CD4-positive, alpha-beta T cell treated with Interferon alpha-2 for 1 hour (primary cell): ENCODE data around the gene PLAA.

Source experiments
- DNase-seq, 2 donors: peaks; one replicate each; pipeline ENCODE4 v3.0.0-alpha.2; 2020 to 2022

PLAA gene

GRCh38 chr9:26946753-26947727 is at the start of gene PLAA:
Gene PLAA, minus strand, starts transcription at chr9:26947242. Its CDS starts 197 bp downstream, at chr9:26947045.
- DNase-seq = peak; percentile 82 to 87

DNA sequence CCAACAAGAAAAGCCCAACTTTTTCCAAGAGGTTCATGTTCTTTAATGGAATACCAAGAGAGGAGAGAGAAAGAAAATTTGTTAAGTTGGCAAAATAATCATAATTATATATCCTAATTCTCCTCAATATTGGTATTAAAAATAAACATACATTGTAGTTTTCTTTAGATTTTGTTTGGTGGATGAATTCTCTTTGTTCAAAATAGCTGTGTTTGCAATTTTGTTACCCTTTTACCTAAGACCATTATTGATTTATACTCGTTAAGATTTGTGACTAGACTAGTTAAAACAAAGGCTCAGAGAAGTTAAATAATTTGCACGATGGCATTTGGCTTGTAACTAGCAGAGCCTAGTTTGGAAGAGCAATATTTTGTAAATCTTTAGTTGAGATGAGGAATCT is 48.8 kb upstream of the PLAA start:
- DNase-seq = no peak

GRCh38 chr9:26983340-26983739 is 36.3 kb upstream of the PLAA start:
- no peak for DNase-seq

DNA sequence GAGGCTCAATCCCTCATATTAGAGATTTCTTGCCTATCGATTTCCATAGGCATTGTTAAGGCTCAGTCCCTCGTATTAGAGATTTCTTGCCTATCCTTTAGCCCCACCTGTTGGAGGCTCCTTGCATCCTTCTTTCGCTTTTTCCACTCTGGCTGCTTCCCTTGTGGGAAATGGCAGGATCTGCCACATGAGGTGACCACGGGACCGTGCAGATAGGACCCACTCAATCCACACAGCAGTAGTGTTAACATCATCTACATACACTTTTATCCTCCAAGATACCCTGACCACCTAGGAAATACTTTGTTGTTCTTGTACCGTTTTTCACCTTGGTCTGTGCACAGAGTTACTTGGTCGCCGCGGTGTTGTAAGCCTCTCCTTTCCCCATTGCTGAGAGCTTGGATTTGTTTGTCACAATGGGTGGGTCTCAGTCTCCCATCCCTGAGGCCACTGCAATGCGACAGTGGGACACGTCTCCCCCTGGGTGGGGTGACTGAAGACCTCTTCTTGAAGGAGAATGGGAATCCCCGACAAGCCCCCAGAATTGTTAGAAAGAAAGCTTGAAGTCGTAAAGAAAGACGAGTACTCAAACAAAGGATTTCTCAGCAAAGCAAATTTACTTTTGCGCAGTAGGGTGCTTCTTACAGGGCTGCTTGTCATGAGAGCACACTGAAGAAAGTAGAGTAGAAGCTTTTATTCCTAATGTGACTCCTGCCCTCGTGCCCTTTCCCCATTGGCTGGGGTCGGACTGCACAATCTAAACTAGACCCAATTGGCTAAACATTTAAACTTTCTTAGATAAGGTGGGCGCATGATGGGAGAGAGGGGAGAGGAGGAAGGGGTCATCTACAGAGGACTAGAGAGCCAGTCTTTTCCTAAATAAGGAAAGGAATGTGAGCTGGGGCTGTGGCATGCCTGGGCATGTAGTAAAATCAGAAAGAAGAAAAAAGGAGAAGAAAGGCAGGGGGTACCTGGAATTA is 29.0 kb upstream of the PLAA start:
- peak in 1 of 2 donors; percentile 36 for DNase-seq

- no peak for DNase-seq
Observed at GRCh38 chr9:26974927-26975326, 27.9 kb upstream of the PLAA start.

- no peak for DNase-seq
Observed at GRCh38 chr9:26973989-26974388, 26.9 kb upstream of the PLAA start.

GRCh38 chr9:26971721-26972120 is 24.7 kb upstream of the PLAA start:
- DNase-seq = no peak

GRCh38 chr9:26956860-26957233 is 9.8 kb upstream of the PLAA start:
- DNase-seq = no peak

- DNase-seq = peak; percentile 94 to 95
Observed at GRCh38 chr9:26955921-26956859, 9.1 kb upstream of the PLAA start, which contains the start of gene IFT74. Gene IFT74, plus strand, starts transcription at chr9:26956412. Its CDS starts 5,556 bp downstream, at chr9:26961968.

DNA sequence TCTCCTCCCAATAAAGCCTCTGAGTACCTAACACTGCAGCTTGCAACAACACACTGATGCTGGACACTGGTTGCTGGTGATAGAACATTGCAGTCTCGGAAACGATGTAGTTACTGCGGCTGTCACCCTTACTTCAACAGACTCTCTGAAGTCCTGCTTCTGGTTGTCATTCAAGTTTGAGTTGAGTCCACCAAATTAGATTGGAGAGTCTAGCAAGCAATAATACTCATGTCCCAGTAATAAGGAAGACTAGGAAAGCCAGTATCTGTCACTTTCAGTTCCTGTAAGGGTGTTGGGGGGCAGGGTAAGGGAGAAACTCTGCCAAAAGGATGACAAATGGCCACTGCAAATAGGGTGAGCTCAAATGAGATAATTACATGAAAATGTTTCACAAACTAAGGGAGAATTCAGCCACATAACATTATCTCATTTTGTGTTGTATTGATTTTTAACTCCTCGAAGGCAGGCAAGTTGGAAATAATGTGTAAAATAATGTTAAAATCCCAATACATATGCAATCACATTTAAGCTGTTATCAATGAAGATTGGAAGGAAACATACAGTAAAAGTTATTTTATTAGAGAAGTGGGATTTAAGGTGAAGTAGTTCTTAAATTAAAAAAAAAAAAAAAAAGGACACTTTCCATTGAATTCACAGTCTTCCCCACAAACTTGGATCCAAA is 8.3 kb upstream of the PLAA start:
- peak; percentile 24 to 27 for DNase-seq

DNA sequence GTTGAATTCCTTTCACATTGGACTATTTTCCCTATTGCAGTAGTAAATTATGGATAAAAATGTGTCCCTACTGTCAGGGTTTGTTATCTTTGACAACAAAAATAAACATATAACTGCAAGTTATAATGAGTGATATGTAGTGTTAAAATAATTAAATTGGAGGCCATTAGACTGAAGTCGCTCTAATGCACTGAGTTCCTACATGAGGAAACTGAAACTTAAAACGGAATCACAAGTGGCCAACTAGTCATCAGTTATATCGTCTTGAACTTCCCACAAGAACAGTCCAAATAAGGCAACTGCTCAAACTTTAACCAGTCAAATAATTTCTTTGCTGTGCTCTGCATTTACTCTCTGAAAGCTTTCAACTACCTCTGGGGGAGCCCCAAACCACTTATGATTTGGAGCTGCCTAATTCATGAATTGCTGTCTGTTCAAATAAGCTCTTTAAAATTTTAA is 7.0 kb upstream of the PLAA start:
- DNase-seq = peak; percentile 27 to 61

- DNase-seq = no peak
Observed at GRCh38 chr9:26951794-26952193, 4.8 kb upstream of the PLAA start.

GRCh38 chr9:26950521-26950920 is 3.5 kb upstream of the PLAA start:
- DNase-seq = no peak

GRCh38 chr9:26949637-26950069 is 2.6 kb upstream of the PLAA start:
- DNase-seq = no peak

DNA sequence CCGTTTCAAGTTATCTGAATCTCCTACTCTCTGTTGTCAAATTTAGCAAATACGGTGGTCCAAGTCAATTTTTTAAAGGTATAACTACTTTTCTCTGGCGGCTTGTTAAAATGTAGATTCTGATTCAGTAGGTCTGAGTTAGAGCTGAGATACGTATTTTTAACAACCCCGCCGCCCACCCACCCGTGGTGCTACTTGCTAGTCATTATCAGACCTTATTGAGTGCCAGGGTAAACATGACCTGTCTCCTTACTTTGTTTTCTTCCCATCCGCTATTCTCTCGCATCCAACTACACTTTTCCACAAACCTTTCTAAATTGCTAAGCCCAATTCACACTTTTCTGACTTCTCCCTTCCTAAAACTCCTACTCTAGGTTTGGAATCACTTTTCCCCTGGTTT is 694 bp upstream of the PLAA start:
- DNase-seq = no peak

- DNase-seq = no peak
Observed at GRCh38 chr9:26945591-26945990, 1.5 kb downstream of the PLAA start.

GRCh38 chr9:26940779-26941178 is 6.3 kb downstream of the PLAA start:
- no peak for DNase-seq

DNA sequence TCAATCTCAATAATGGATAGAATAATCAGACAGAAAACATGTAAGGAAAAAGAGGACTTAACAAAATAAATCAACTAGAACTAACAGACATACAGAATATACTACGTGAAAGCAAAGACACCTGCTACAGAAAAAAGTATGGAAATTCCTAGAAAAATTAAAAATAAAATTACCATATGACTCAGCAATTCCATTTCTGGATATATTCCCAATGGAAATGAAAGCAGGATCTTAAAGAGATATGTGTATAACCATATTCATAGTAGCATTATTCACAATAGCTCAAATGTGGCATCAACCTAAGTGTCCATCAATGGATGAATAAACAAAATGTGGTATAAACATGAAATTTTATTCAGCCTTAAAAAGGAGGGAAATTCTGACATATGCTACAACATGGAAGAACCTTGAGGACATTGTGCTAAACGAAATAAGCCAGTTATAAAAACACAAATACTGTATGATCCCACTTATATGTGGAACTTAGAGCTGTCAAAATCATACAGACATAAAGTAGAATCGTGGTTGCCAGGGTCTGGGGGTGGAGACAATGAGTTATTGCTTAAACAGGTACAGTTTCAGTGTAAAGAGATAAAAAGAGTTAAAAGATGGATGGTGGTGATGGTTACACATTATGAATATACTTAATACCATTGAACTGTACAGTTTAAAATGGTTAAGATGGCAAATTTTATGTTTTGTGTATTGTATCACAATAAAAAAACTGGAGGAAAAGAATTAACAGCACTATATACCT is 6.9 kb downstream of the PLAA start:
- no peak for DNase-seq

DNA sequence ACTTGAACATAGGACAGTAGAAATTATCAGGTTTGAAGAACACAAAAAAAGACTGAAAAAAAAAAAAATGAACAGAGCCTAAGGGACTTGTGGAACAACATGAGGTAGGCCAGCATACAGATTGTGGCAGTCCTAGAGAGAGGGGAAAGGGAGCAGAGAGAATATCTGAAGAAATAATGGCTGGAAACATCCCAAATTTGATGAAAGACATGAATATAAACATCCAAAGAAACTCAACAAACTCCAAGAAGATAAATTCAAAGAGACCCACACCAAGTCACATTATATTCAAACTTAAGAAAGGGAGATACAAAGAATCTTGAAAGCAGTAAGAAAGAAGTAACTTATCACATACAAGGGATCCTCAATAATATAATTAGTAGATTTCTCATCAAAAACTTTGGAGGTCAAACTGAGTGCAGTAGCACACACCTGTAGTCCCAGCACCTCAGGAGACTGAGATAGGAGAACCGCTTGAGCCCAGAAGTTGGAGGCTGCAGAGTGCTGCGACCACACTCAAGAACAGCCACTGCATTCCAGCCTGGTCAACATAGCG is 9.1 kb downstream of the PLAA start:
- no peak for DNase-seq

DNA sequence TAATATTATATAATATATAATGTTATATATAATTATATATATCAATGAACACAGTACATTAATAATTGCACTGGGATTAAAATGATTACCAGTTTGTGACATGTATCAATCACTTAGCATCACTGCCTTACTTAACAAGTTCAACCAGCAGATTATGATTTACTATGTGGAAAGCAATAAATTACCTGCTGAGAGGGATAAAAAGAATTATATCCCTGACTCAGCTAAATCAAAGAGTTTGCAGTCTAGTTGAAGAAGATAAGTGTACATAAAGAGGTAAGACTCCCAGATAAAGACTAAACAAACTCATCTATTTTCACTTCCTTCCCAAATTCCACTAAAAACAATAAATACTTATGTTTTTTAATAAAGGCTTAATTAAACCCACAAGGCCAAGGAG is 11.2 kb downstream of the PLAA start:
- DNase-seq = no peak
